ENCODE measurements around the gene TMEM141.
"Not testable (repeated sequence)": the region's sequence is repeated elsewhere in the genome, so short reads cannot be mapped to it uniquely, and the experiment has no call there.

The TMEM141 gene

DNA sequence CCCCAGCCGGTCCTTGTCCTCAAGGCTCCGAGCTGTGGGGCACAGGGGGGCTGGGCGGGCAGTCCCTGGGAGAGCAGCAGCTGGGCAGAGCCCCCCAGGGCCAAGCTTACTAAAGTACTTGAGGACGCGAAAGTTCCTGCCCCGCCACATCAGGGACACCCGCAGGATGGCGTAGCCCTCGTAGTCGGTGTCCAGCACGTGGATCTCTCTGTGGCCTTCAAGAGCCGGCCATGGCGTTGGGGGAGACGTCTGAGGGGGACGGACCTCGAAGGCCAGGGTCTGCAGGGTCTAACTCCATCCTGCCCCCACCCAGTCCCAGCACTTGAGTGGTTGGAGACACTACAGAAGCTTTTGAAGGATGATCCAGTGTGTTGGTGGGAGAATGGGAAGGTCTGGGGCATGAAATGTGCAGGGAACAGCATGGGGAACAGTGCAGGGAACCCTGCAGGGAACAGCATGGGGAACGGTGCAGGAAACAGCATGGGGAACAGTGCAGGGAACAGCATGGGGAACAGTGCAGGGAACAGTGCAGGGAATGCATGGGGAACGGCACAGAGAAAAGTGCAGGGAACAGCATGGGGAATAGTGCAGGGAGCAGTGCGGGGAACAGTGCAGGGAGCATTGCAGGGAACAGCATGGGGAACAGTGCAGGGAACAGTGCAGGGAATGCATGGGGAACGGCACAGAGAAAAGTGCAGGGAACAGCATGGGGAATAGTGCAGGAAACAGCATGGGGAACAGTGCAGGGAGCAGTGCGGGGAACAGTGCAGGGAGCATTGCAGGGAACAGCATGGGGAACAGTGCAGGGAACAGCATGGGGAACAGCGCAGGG lies 35.6 kb upstream of the TMEM141 start:
- not testable (repeated sequence) for DNase-seq

DNA sequence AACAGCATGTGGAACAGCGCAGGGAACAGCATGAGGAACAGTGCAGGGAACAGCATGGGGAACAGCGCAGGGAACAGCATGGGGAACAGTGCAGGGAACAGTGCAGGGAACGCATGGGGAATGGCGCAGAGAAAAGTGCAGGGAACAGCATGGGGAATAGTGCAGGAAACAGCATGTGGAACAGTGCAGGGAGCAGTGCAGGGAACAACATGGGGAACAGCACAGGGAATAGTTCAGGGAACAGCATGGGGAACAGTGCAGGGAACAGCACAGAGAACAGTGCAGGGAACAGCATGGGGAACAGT lies 35.1 kb upstream of the TMEM141 start:
- DNase-seq = no peak

DNA sequence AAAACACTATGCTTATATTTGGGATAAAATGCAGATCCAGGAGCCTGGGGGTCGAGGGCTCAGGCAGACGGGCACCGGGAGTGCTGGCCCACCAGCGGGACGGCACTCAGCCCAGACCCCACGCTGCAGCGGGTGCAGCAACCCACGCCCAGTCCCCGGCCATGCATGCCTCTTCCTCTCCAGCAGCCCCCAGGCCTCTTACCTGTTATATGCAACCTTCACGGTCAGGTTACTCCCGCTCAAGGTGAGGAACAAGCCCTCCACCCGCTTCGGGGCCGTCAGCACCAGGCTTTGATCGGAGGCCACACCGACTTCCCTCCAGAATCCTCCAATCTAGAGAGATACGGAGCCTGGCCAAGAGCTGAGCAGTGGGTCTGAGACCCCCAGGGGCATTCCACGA lies 34.3 kb upstream of the TMEM141 start:
- no peak for DNase-seq

DNA sequence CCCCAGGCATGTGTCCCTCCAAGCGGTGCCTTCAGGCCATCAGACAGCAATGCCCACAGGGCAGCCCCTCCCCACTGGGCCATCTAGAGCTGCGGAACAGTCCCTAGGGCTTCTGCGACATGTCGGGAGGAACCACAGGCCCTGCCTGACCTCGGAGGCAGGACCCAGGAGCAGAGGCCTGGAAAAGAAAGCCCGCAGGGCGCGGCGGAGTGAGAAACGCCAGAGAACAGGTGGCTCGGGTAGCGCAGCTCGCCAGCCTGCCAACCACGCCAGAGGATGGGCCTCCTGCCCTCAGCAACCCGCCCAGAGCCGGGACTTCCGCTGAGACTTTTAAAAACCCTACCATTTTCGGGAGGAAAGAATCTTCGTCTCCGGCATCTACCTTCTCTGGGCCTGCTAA lies 33.8 kb upstream of the TMEM141 start:
- no peak for DNase-seq

DNA sequence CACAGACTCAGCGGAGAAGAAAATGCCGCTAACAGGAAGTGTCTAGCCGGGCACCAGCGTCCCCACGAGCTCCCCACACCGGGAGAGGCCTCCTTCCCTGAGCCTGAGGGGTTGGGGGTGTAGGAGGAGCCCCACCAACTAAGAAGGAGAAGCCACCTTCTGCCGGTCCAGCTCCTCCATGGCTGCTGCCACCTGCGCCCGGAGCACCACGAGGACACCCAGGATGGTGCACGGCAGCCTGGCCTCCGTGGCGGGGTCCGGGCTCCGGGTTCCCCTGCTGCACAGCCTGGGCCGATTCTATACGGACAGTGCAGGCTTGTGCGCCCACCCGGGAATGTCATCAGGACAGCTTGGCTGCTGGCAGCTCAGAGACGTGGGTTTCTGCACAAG lies 33.4 kb upstream of the TMEM141 start:
- no peak for DNase-seq

DNA sequence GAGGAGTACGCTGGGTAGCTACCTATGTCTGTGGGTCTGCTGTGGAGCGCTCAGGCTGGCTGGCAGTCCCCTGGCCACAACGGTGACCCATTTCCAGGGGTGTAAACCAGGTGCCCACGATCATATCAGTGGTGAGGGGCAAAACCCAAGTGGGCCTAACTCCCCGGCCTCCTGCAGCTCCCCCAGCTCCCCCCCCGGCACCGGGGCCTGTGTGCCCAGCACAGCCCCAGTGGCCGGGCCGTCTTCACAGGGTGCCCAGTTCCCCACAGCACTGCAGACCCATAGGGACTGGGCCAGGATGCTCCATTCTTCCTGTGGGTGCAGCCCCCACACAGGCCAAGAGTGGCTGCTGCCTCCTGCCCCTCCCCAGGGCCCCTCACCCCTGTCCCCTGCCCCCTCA lies 32.1 kb upstream of the TMEM141 start:
- no peak for DNase-seq

DNA sequence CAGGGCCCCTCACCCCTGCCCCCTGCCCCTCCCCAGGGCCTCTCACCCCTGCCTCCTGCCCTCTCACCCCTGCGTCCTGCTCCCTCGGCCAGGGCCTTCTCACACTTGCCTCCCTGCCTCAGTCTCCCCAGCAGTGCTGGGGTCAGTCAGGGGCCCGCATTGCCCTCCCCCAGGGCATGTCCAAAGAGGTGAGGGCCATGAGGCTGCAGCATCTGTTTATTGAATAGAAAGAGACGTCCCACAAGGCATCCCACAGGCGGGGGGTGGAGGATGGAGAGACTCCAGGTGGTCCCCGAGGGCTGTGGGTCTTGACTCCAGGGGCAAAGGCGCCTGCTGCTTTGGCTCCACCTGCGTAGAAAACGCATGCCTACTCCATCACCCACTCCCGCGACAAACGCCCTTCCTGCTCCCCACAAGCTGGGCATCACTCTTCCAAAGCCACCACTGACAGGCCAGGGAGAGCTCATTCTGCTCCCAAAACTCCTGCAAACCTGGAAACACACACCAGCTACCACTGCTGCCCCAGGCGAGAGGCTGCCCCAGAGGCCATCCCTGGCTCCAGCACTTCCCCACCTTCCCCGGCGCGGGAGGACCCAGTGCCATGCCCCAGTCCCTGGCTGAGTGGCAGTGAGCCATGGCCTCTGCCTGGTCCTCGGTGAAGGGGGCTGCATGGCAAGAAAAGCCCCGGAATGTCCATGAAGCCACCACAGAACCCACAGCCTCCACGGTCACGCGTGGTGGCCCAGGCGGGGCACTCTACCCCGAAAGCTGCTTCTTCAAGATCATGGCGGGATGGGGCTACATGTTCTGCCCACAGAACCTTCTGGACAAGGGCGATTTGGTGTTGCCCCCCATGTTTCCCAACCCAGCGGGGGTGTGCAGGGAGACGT lies 31.5 kb upstream of the TMEM141 start:
- no peak for DNase-seq

DNA sequence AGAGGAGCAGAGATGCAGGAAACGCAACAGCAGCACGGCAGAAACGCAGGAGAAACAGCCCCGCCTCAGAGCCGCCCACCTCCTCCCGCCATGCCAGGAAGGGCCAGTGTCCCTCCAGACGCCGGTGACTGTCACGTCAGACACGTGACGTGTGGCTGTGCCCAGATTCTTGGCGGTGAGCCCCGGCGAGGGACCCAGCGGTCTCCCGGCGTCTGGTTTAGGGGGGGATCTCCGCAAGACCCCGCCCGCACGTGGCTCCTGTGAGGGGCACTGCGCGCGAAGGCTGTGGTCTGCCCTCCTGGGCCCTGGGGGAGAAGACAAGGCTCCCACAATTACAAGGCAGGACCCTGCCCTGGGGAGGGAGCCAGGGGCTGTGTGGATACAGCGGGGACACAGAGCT lies 30.7 kb upstream of the TMEM141 start:
- no peak for DNase-seq

DNA sequence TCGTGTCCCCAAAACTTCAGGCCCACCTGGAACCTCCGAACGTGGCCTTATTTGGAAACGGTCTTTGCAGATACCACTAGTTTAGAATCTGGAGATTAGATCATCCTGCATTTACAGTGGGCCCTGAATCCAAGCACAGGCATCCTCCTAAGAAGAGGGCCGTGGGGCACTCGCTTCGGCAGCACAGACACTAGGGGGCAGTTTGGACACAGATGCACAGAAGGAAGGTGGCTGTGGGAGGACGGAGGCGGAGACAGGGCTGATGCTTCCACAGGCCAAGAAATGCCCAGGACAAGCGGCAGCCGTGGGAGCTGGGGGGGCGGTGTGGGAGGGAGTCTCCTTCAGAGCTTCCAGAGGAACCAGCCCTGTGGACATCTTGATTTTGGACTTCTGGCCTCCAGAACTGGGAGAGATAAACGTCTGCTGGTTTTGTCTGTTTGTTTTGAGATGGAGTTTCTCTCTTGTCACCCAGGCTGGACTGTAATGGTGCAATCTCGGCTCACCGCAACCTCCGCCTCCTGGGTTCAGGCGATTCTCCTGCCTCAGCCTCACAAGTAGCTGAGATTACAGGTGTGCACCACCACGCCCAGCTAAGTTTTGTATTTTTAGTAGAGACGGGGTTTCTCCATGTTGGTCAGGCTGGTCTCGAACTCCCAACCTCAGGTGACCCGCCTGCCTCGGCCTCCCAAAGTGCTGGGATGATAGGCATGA lies 30.2 kb upstream of the TMEM141 start:
- not testable (repeated sequence) for DNase-seq

DNA sequence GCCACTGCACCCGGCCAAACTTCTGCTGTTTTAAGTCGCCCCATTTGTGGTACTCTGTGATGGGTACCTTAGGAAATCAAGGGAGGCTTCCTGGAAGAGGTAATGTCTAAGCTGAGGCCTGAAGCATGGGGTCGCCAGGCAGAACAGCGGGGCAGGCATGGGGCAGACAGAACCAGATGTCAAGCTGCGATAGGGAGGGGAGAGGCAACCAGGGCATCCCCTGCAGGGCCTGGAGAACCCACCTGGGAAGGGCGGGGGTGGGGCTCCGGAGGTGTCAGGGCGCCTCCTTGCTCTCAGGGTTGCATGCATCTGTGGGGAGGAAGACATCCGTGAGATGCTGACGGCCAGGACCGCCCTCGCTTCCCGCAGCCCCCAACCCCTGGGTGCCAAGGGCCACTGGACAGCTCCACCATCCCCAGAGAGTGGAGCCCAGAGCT lies 29.6 kb upstream of the TMEM141 start:
- no peak for DNase-seq

DNA sequence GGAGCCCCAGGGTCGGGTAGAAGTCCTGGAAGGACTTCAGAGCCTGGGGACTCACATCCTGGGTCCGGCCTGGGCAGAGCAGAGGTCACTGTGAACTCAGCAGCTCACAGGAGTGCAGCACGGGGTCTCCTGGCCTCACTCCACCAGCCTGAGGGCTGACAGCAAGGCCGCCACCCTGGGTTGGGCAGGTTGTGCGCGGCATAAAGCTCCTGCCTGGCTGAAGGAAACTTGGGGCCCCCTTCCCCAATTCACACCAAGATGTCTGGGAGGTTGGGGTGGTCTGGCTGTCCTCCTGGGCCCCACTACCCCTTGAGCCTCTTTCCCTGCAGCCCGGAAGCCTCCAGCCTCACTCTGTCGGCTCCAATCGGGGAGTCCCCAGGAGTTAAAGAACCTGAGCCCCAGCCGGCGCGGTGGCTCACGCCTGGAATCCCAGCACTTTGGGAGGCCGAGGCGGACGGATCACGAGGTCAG lies 28.9 kb upstream of the TMEM141 start:
- DNase-seq = no peak

DNA sequence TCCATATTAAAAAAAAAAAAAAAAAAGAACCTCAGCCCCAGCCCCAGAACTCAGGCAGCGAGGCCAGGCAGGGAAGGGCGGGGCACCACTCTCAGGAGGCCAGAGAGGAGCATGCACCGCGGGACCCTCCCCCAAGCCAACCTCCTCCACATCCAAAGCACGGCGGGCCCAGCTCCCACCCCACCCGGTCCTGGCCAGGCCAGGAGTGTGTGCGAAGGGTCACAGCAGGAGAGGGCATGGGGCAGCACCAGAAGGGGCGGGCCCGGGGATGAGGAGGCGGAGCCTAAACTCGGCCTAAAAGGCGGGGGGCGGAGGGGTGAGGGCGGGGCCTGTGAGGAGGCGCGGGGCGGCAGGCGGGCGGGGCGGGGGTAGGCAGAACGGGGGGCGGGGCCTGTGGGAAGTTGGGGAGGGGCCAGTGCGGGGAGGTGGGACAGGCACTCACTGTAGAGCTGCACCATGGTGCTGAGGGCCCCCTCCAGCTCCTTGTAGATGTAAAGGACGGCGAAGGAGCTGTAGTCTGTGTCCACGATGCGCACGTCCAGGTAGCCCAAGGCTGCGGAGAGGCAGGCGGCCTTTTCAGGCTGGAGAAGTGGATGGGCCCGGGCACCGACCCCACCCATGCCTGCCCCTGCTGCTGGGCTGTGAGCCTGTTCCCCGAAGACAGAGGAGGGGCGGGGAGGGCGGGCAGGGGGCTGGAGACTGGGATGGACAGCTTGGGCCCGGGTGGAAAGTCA lies 28.1 kb upstream of the TMEM141 start:
- no peak for DNase-seq

DNA sequence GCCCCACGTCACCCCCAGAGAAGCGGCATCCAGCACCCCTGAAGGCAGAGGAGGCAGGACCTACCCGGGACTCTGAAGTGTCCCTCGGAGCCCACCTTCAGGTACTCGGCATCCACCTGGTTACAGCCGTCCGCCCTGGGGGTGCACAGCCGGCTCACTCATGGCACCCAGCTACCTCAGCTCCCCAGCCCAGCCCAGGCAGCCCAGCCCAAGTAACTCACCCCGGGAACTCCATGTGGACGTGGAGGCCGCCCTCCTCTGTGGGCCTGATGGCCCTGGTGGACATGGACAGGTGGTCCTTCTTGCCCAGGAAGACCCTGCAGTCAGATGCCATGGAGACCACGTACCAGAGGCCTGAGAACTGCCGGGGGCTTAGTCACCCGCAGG lies 27.5 kb upstream of the TMEM141 start:
- DNase-seq = no peak

DNA sequence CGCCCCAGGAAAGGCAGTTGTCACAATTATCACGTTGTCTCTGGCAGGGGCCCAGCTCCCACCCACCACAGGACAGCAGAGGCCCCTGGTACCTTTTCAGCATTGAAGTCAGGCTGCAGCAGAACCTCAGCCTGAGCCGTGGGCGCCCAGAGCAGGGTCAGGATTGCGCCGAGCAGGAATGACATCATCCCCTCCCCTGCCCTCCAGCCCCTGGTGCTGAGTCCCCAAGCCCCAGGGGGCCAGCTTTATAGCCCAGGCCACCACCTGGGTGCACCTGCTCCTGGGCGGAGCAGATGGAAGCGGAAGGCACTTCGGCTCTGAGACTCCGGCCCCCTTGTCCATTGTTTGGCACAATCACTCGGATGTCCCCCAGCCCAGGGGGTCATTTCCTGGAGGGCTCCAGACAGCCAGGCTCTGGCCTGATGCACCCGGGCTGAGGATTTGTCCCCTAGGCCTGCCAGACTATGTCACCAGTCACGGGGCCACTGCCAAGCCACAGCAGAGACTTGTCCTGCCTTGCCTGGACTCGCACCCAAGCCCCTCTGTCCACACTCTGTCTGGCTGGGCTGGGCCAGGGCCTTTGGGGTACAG lies 26.7 kb upstream of the TMEM141 start, which contains the start of gene LCN15:
Gene LCN15 (minus strand): TSS at position 218 of the 591 bp plus-strand sequence. CDS start 30 bp downstream, at position 188.
- peak; percentile 77 for DNase-seq

DNA sequence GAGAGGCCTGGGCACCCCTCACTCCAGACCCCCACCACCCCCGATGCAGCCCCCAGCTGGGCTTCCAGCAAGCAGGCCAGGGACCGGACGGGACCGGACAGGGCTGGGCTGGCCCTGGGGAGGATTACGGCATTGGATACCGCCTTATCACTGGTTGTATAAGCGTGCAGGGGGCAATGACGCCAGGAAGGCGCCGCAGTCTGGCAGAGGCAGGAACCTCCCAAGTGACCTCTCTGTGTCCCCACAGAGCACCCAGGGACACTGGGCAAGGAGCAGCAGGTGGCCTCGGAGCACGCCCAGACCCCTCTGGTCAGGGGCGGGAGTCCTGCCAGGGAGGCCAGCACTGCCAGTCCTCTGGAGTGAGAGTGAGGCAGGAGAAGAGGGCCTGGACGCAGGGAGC lies 26.1 kb upstream of the TMEM141 start:
- no peak for DNase-seq

DNA sequence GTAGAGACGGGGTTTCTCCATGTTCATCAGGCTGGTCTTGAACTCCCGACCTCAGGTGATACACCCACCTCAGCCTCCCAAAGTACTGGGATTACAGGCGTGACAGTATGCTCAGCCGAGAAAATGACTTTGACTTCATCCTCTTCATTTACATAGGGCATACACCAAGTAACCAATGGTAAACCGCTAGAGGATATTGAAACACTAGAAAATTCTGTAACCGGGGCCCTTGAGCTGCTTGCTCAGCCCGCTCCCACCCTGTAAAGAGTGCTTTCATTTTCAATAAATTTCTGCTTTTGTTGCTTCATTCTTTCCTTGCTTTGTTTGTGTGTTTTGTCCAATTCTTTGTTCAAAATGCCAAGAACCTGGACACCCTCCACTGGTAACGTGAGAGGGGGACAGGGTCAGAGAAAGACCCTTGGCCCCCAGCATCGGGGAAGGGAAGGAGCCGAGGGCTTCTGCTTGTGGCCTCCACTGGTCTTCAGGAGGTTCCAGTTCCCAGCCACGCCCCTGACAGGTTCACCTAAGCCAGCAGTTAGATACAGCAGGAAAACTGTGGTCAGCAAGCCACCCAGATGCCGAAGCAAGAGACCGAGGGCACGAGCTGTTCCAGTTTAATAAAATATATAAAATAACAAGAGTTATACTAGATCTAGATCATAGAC lies 25.3 kb upstream of the TMEM141 start:
- DNase-seq = not testable (repeated sequence)

DNA sequence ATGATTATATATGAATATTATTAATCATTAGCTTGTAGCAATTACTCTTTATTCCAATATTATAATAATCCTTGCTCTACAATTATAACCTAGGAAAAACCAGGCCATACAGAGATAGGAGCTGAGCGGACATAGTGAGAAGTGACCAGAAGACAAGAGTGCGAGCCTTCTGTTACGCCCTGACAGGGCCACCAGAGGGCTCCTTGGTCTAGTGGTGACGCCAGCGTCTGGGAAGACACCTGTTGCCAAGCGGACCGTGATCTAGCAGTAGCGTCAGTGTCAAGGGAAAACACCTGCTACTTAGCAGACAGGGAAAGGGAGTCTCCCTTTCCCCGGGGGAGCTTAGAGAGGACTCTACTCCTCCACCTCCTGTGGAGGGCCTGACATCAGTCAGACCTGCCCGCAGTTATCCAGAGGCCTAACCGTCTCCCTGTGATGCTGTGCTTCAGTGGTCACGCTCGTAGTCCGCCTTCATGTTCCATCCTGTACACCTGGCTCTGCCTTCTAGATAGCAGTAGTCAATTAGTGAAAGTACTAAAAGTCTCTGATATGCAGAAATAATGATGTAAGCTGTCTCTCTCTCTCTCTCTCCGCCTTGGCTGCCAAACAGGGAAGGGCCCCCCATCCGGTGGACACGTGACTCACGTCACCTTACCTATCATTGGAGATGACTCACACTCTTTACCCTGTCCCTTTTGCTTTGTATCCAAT lies 24.6 kb upstream of the TMEM141 start:
- DNase-seq = peak; percentile 56

DNA sequence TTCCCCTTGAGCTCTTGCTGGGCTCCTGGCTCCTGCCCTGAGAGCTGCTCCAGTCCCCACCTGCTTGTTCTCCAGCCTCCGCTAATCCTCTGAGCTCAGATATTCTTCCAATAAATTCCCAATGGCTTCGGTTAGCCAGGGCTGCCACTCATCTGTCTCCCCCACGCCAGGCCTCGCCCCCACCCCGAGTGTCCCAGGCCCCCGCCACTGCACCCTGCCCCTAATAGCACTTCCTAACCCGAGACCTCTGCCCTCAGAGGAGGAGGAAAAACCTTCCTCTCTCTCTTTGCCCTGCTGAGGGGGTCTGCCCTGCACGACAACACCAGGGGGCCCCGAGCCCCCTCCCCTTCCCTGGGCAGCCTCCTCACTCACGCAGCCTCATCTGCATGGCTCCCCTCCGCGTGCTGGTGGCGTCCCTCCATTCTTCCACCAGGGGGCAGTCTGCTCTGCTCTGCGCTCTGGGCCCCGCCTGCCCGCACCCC lies 21.4 kb upstream of the TMEM141 start:
- no peak for DNase-seq

DNA sequence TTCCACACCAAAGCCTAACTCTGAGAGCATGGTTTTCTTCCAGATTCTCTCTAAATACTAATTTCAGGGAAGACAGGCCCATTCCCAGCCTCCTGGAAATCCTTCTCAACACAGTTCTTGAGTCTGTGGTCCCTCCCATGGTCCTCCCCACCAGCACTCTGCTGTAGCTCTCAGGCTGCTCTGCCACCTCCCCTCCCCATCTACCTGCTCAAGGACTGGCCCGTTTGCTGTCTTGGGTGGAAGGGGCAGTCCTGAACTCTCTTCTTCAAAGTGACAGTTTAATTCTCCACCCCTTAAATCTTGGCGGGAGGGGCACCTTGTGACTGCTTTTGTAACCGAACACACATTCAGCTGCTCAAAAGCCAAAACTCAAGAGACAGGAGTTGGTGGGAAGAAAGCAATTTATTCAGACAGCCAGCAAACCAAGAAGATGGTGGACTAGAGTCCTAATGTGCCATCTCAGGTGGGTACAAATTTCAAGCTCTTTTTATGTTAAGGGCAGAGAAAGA lies 19.2 kb upstream of the TMEM141 start:
- DNase-seq = no peak

DNA sequence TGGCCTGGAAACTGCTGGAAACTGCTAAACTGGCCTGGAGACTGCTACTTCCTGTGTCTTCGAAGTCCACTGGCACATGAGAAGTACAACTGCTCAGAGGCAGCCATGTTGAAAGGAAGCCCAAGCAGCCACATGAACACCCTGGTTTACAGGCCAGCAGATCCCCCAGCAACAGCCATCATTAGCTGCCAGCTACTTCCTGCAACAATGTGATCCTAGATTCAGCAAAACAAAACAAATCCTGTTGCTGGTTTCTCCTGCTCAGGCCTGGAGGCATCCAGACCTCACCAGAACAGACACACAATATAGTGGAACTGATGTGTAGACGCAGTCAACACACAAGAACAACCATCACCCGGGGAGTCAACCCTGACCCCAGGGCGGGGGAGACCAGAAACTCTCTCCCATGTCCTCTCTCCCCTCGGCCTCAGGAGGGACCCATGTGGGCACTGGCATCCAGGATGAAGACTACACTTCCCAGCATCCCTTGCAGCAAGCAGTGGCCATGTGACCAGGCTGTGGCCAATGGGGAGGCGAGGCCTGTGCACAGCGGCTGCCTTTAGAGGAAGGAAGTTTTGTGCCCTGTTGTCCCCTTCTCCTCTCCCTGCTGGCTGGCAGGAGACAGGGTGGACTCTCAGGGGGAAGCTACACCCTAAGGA lies 17.6 kb upstream of the TMEM141 start:
- no peak for DNase-seq
